PFSK-1 (cell line): ENCODE measurements around the gene AUTS2.

Experiments used
- FOXP2 ChIP-seq: optimal IDR thresholded peaks from 2 replicates; pipeline ENCODE3; 2011; ENCODE audit warnings: borderline replicate concordance, control low read depth, inconsistent platforms; ENCODE audit not compliant: insufficient read depth; ENCODE audit errors: extremely low read length, extremely low read depth
- POLR2AphosphoS5 ChIP-seq: IDR thresholded peaks from 2 replicates; pipeline ENCODE4 v1.6.1; 2012; ENCODE audit warnings: low read depth, mild to moderate bottlenecking, control low read depth, low read length, moderate library complexity
- REST ChIP-seq, 2 experiments: IDR thresholded peaks; 2 replicates each; pipeline versions ENCODE4 v1.6.1 to v1.8.0; 2011 to 2012; ENCODE audit warnings: low read depth in 2 of 2, low read length in 2 of 2, control low read depth in 1 of 2, inconsistent platforms in 1 of 2, mild to moderate bottlenecking in 1 of 2, moderate library complexity in 1 of 2; ENCODE audit not compliant: insufficient read depth in 1 of 2
- SIN3A ChIP-seq: IDR thresholded peaks from 2 replicates; pipeline ENCODE4 v1.6.1; 2012; ENCODE audit warnings: mild to moderate bottlenecking, low read length, moderate library complexity, borderline replicate concordance; ENCODE audit not compliant: insufficient read depth
- TAF1 ChIP-seq: IDR thresholded peaks from 2 replicates; pipeline ENCODE4 v1.6.1; 2012; ENCODE audit warnings: low read length, control low read depth, borderline replicate concordance; ENCODE audit not compliant: insufficient read depth

AUTS2 gene

GRCh38 chr7:69609541-69610373 lies 11.5 kb downstream of the AUTS2 start:
- TF ChIP-seq REST (IDR thresholded peaks at IDR 0.05; ENCODE audit: insufficient read depth in 1 of 2, low read depth in 2 of 2, low read length in 2 of 2) (no peak), SIN3A (peak; percentile 29; the same call in 1 of the 2 replicates)

DNA sequence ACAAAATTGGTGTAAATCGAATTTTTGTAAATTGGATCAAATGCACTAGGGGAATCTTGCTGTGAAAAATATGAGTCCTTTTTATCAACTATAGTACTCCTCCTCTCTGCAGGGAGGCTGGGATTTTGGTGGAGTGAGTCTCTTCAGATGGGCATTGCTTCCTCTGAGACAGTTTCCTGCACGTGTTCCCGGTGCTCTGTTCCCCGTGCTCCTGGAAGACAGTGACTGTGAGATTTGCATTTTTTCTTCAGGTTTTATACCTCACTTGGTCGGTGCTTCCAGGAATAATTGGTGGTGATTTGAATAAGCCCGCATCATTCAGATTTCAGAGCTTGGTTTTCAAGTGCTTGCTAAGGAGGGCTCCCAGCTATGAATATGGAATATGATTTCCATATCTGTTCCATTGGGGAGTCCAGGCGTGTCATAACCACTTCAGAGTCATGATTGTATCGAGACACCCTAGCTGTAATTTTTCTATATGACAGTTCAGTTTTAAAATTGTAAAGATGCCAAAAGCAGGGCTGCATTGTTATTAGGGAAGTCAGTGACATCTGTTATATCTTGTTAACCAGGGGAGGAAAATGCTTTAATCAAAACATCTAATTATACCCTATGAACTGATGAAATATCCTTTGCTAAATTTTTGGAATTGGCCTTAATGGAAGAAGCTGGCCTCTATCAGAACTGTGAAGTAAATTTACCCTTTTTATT lies 12.3 kb downstream of the AUTS2 start:
- TF ChIP-seq REST (IDR thresholded peaks at IDR 0.05; ENCODE audit: insufficient read depth in 1 of 2, low read depth in 2 of 2, low read length in 2 of 2) = no peak
- TF ChIP-seq FOXP2 = no peak
- TF ChIP-seq TAF1 = no peak
- no peak for TF ChIP-seq POLR2AphosphoS5
- TF ChIP-seq SIN3A = no peak; the same call in 1 of the 2 replicates

GRCh38 chr7:69612981-69613380 lies 14.7 kb downstream of the AUTS2 start:
- no peak for TF ChIP-seq SIN3A
- TF ChIP-seq FOXP2 = no peak
- TF ChIP-seq POLR2AphosphoS5 = no peak
- no peak for TF ChIP-seq REST (IDR thresholded peaks at IDR 0.05; ENCODE audit: insufficient read depth in 1 of 2, low read depth in 2 of 2, low read length in 2 of 2)
- no peak for TF ChIP-seq TAF1

DNA sequence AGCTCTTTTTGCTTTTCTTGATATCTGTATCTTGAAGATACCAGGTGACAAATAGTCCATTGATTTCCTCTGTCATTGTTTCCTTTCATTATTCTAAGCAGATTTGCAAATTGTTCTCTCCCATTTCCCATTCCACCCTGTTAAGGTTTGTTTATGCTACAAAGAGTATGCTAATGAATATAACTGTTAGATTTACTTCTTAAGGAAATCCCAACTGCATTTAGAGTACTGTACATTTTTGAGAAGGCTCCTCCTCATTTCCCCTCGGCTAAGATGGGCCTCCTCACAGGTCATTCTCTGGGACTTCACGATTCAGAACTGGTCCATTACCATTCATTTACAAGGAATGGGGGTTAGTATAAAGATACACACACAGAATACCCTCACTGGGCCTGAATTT lies 15.6 kb downstream of the AUTS2 start:
- TF ChIP-seq REST (IDR thresholded peaks at IDR 0.05; ENCODE audit: insufficient read depth in 1 of 2, low read depth in 2 of 2, low read length in 2 of 2) = no peak
- no peak for TF ChIP-seq TAF1
- TF ChIP-seq SIN3A = no peak
- TF ChIP-seq POLR2AphosphoS5 = no peak
- no peak for TF ChIP-seq FOXP2
